DOHH2 (cell line): ENCODE results near the gene SLC25A43.
"Not testable (repeated sequence)": the region's sequence is repeated elsewhere in the genome, so short reads cannot be mapped to it uniquely, and the experiment has no call there.

Experiments
- H3F3A ChIP-seq: fragments of 200-600 bp; sonication (generic), shearing (Covaris generic); 2 replicates; pipeline ENCODE4 v1.6.0; 2016; ENCODE audit warnings: antibody characterized with exemption, mild to moderate bottlenecking; ENCODE audit not compliant: control insufficient read depth, insufficient read depth
- H3K27ac ChIP-seq: fragments of 200-600 bp; sonication (generic); 2 replicates; pipeline ENCODE4 v1.5.1; 2014; ENCODE audit warnings: low read depth, mild to moderate bottlenecking, low read length, moderate library complexity
- H3K27me3 ChIP-seq: fragments of 200-600 bp; sonication (generic); 2 replicates; pipeline ENCODE4 v1.6.1; 2014; ENCODE audit warnings: mild to moderate bottlenecking, low read length, mixed read lengths; ENCODE audit not compliant: control insufficient read depth
- H3K36me3 ChIP-seq: fragments of 200-600 bp; sonication (generic); 2 replicates; pipeline ENCODE4 v1.6.1; 2014; ENCODE audit warnings: mild to moderate bottlenecking, low read length, moderate library complexity, mixed read lengths; ENCODE audit not compliant: control insufficient read depth
- H3K4me1 ChIP-seq: fragments of 200-600 bp; sonication (generic); 2 replicates; pipeline ENCODE4 v1.6.1; 2014; ENCODE audit warnings: mild to moderate bottlenecking, low read length, mixed read lengths; ENCODE audit not compliant: control insufficient read depth
- H3K4me2 ChIP-seq: fragments of 200-600 bp; sonication (generic); 2 replicates; pipeline ENCODE4 v1.6.0; 2014; ENCODE audit warnings: mild to moderate bottlenecking, low read length, moderate library complexity
- H3K4me3 ChIP-seq: fragments of 200-600 bp; sonication (generic); 2 replicates; pipeline ENCODE4 v1.5.1; 2014; ENCODE audit warnings: mild to moderate bottlenecking, low read length, mixed read lengths
- H3K79me2 ChIP-seq: fragments of 200-600 bp; sonication (generic); 2 replicates; pipeline ENCODE4 v1.6.1; 2014; ENCODE audit warnings: mild to moderate bottlenecking, low read length, mixed read lengths; ENCODE audit not compliant: control insufficient read depth
- H3K9me2 ChIP-seq: fragments of 200-600 bp; sonication (generic); replicated peaks from 2 replicates; pipeline ENCODE4 v1.6.1; 2014; ENCODE audit warnings: mild to moderate bottlenecking, low read length, mixed read lengths; ENCODE audit not compliant: control insufficient read depth
- H3K9me3 ChIP-seq: fragments of 200-600 bp; sonication (generic); 2 replicates; pipeline ENCODE4 v1.6.1; 2014; ENCODE audit warnings: antibody characterized with exemption, low read length, mixed read lengths; ENCODE audit not compliant: control insufficient read depth, insufficient read depth
- H4K20me1 ChIP-seq: fragments of 200-600 bp; sonication (generic); 2 replicates; pipeline ENCODE4 v1.6.0; 2014; ENCODE audit warnings: low read depth, mild to moderate bottlenecking, antibody characterized with exemption, low read length, moderate library complexity; ENCODE audit not compliant: control insufficient read depth, insufficient read depth
- CTCF ChIP-seq: fragments of 200-600 bp; sonication (generic); IDR thresholded peaks from one replicate; pipeline ENCODE4 v1.5.1; 2014; ENCODE audit warnings: antibody characterized with exemption, mild to moderate bottlenecking, low read depth, low read length; ENCODE audit not compliant: poor library complexity, severe bottlenecking
- EZH2phosphoT487 ChIP-seq: fragments of 200-600 bp; sonication (generic); IDR thresholded peaks from 2 replicates; pipeline ENCODE4 v1.6.1; 2017; ENCODE audit warnings: borderline replicate concordance, mild to moderate bottlenecking, antibody characterized with exemption, low read length, moderate library complexity, mixed read lengths

SLC25A43 gene

GRCh38 chrX:119427024-119427794, 28.1 kb downstream of the SLC25A43 start:
- Histone ChIP-seq H3K27ac (no peak overlapping the region), H3K9me3 (no peaks in the 10 kb centered on the region), H3K79me2 (no peaks in the 10 kb centered on the region), H3K36me3 (no peaks in the 10 kb centered on the region), H4K20me1 (no peaks in the 10 kb centered on the region), H3K9me2 (no peaks in the 10 kb centered on the region), H3K4me1 (peaks cover 22% of the 10 kb centered on the region), H3K4me3 (no peak overlapping the region), H3K27me3 (no peaks in the 10 kb centered on the region), H3K4me2 (peak overlapping the region; percentile 14), H3F3A (no peaks in the 10 kb centered on the region)
- no peak for TF ChIP-seq CTCF
- TF ChIP-seq EZH2phosphoT487: no peak

- Histone ChIP-seq H3K79me2 (no peaks in the 10 kb centered on the region), H3K36me3 (no peaks in the 10 kb centered on the region), H3K4me2 (no peak overlapping the region), H3F3A (no peaks in the 10 kb centered on the region), H3K27me3 (no peaks in the 10 kb centered on the region), H3K4me3 (no peak overlapping the region), H3K9me3 (no peaks in the 10 kb centered on the region), H3K27ac (no peak overlapping the region), H3K9me2 (no peaks in the 10 kb centered on the region), H4K20me1 (no peaks in the 10 kb centered on the region), H3K4me1 (peaks cover 22% of the 10 kb centered on the region)
- TF ChIP-seq CTCF (no peak), EZH2phosphoT487 (no peak)
These were observed 28.7 kb downstream of the SLC25A43 start for GRCh38 chrX:119427795-119428185.

- Histone ChIP-seq H3K9me3 (no peaks in the 10 kb centered on the region), H3F3A (no peaks in the 10 kb centered on the region), H3K4me1 (peaks cover 22% of the 10 kb centered on the region), H3K27me3 (no peaks in the 10 kb centered on the region), H3K4me3 (no peak overlapping the region), H4K20me1 (no peaks in the 10 kb centered on the region), H3K27ac (no peak overlapping the region), H3K36me3 (no peaks in the 10 kb centered on the region), H3K4me2 (no peak overlapping the region), H3K9me2 (no peaks in the 10 kb centered on the region), H3K79me2 (no peaks in the 10 kb centered on the region)
- TF ChIP-seq EZH2phosphoT487 (no peak), CTCF (no peak)
These were observed 30.3 kb downstream of the SLC25A43 start for GRCh38 chrX:119429471-119429870.

GRCh38 chrX:119441295-119441694, 42.2 kb downstream of the SLC25A43 start:
- H3K4me3 ChIP-seq, H3K9me2 ChIP-seq, H3K27me3 ChIP-seq, H3K4me2 ChIP-seq, H3K4me1 ChIP-seq, H3K36me3 ChIP-seq, H3K27ac ChIP-seq, H3K9me3 ChIP-seq, H3F3A ChIP-seq, H4K20me1 ChIP-seq, H3K79me2 ChIP-seq: not testable (repeated sequence)
